SK-N-SH treated with all-trans-retinoic acid at 6 μM for 48 hours (cell line): Measurements from ENCODE around the gene MLX.

ENCODE experiments used
- ARNTL ChIP-seq: fragments of 450-650 bp; formaldehyde crosslinking; IDR thresholded peaks from 2 replicates; pipeline ENCODE4 v1.5.0; 2020; ENCODE audit warnings: low read depth, mild to moderate bottlenecking, moderate library complexity, borderline replicate concordance
- BACH2 ChIP-seq: fragments of 250-450 bp; sonication (Bioruptor Pico); IDR thresholded peaks from 2 replicates; pipeline ENCODE4 v1.9.0; 2021; ENCODE audit warnings: mild to moderate bottlenecking, borderline replicate concordance
- CREB5 ChIP-seq: fragments of 250-450 bp; sonication (Bioruptor Pico); IDR thresholded peaks from 2 replicates; pipeline ENCODE4 v1.5.1; 2020; ENCODE audit warnings: low read depth, mild to moderate bottlenecking, moderate library complexity
- CSDC2 ChIP-seq: fragments of 250-450 bp; sonication (Bioruptor Pico); IDR thresholded peaks from 2 replicates; pipeline ENCODE4 v1.5.0; 2020; ENCODE audit warnings: mild to moderate bottlenecking, moderate library complexity
- ESRRG ChIP-seq: fragments of 250-450 bp; sonication (Bioruptor Pico); IDR thresholded peaks from 2 replicates; pipeline ENCODE4 v1.6.1; 2021; ENCODE audit warnings: mild to moderate bottlenecking
- GLIS3 ChIP-seq: fragments of 250-450 bp; sonication (Bioruptor Pico); IDR thresholded peaks from 2 replicates; pipeline ENCODE4 v1.5.0; 2020; ENCODE audit warnings: mild to moderate bottlenecking, moderate library complexity
- OSR1 ChIP-seq: fragments of 250-450 bp; sonication (Bioruptor Pico); IDR thresholded peaks from 2 replicates; pipeline ENCODE4 v1.8.0; 2022; ENCODE audit warnings: moderate library complexity, mild to moderate bottlenecking, inconsistent platforms
- PATZ1 ChIP-seq: fragments of 250-450 bp; sonication (Bioruptor Pico); IDR thresholded peaks from 2 replicates; pipeline ENCODE4 v1.8.0; 2020; ENCODE audit warnings: mild to moderate bottlenecking, moderate library complexity, borderline replicate concordance
- SNAI2 ChIP-seq: fragments of 250-450 bp; sonication (Bioruptor Pico); IDR thresholded peaks from 2 replicates; pipeline ENCODE4 v1.5.0; 2020; ENCODE audit warnings: mild to moderate bottlenecking, moderate library complexity
- TCF4 ChIP-seq: fragments of 250-450 bp; sonication (Bioruptor Pico); IDR thresholded peaks from 2 replicates; pipeline ENCODE4 v1.8.0; 2021; ENCODE audit warnings: mild to moderate bottlenecking, moderate library complexity, borderline replicate concordance
- ZNF565 ChIP-seq: fragments of 450-650 bp; formaldehyde crosslinking; conservative IDR thresholded peaks from 2 replicates; pipeline ENCODE4 v1.5.0; 2020; ENCODE audit warnings: low read depth, mild to moderate bottlenecking, moderate library complexity
- ZNF70 ChIP-seq: fragments of 450-650 bp; formaldehyde crosslinking; IDR thresholded peaks from 2 replicates; pipeline ENCODE4 v1.5.0; 2020; ENCODE audit warnings: mild to moderate bottlenecking, moderate library complexity
- ZNF8 ChIP-seq: fragments of 450-650 bp; formaldehyde crosslinking; IDR thresholded peaks from 2 replicates; pipeline ENCODE4 v1.5.0; 2020; ENCODE audit warnings: mild to moderate bottlenecking, moderate library complexity

- TF ChIP-seq BACH2 (no peak), PATZ1 (no peak), GLIS3 (CRISPR knock-in tag) (no peak), OSR1 (CRISPR knock-in tag) (no peak), ESRRG (CRISPR knock-in tag) (no peak), ZNF8 (CRISPR knock-in tag) (no peak), CREB5 (CRISPR knock-in tag) (no peak), ARNTL (no peak), TCF4 (CRISPR knock-in tag) (no peak), CSDC2 (CRISPR knock-in tag) (no peak), ZNF565 (no peak), ZNF70 (CRISPR knock-in tag) (no peak), SNAI2 (CRISPR knock-in tag) (no peak)
Measured at GRCh38 chr17:42555122-42555622, 11.7 kb upstream of the MLX start.
